Breast epithelium (tissue), 4 donors: ENCODE results near the gene LIPH. TPM values are rescaled to one million over a fixed set of nuclear protein-coding genes. Genes with fewer than 3 reads are reported as not detected.

Source experiments
- DNase-seq, 2 donors: peaks; one replicate each; pipeline ENCODE4 v3.0.0-alpha.2; 2019; ENCODE audit warnings: low spot score in 2 of 2
- H3K27ac ChIP-seq, 2 donors: fragments of 200-600 bp; sonication (generic) in 1 of 2; one replicate each; pipeline ENCODE4 v1.5.1; 2016 to 2019; ENCODE audit warnings: mild to moderate bottlenecking in 1 of 2
- H3K27me3 ChIP-seq, 2 donors: fragments of 200-600 bp; sonication (generic) in 1 of 2; one replicate each; pipeline versions ENCODE4 v1.5.1 to v1.6.0; 2017 to 2019; ENCODE audit warnings: control low read depth in 1 of 2, mild to moderate bottlenecking in 1 of 2
- H3K36me3 ChIP-seq: fragments of 200-600 bp; one replicate; pipeline ENCODE4 v1.5.1; 2019
- H3K4me1 ChIP-seq, 2 donors: fragments of 200-600 bp; sonication (generic); one replicate each; pipeline ENCODE4 v1.5.1; 2016 to 2019; ENCODE audit warnings: control low read depth in 1 of 2
- H3K4me3 ChIP-seq, 3 donors: fragments of 200-600 bp; sonication (generic); 1 replicate in 2 of 3; 2 replicates in 1 of 3; pipeline ENCODE4 v1.5.1; 2016 to 2019; ENCODE audit warnings: mild to moderate bottlenecking in 3 of 3, moderate library complexity in 2 of 3
- H3K9me3 ChIP-seq, 2 donors: fragments of 200-600 bp; sonication (generic) in 1 of 2; one replicate each; pipeline ENCODE4 v1.5.1; 2016 to 2019; ENCODE audit warnings: control low read depth in 1 of 2
- CTCF ChIP-seq, 3 donors: fragments of 450-650 bp; IDR thresholded peaks; one replicate each; pipeline ENCODE4 v1.5.1; 2016 to 2017; ENCODE audit warnings: antibody characterized with exemption in 3 of 3, mild to moderate bottlenecking in 3 of 3, moderate library complexity in 3 of 3
- POLR2A ChIP-seq: fragments of 450-650 bp; IDR thresholded peaks from one replicate; pipeline ENCODE4 v1.6.1; 2016; ENCODE audit warnings: antibody characterized with exemption, mild to moderate bottlenecking, moderate library complexity
- POLR2AphosphoS5 ChIP-seq, 3 donors: sonication (generic); formaldehyde crosslinking; IDR thresholded peaks; one replicate each; pipeline ENCODE4 v1.6.1; 2017; ENCODE audit warnings: antibody characterized with exemption in 3 of 3
- intact Hi-C: fragments of 100-400 bp; cut with DNase I; formaldehyde crosslinking; loops from one replicate; pipeline ENCODE4 v1.15.1; 2023; ENCODE audit warnings: low total_unique reads
- total RNA-seq, 3 donors: library from RNA; depleted of rRNA; stranded (reverse); fragments of >200 nt; gene quantifications; one replicate each; pipeline ENCODE4 v1.1.0, GENCODE V29; 2016

The LIPH gene
- total RNA-seq, 3 donors from 2014 or later, result 5.6 to 10.4 TPM; not detected in 1

DNA sequence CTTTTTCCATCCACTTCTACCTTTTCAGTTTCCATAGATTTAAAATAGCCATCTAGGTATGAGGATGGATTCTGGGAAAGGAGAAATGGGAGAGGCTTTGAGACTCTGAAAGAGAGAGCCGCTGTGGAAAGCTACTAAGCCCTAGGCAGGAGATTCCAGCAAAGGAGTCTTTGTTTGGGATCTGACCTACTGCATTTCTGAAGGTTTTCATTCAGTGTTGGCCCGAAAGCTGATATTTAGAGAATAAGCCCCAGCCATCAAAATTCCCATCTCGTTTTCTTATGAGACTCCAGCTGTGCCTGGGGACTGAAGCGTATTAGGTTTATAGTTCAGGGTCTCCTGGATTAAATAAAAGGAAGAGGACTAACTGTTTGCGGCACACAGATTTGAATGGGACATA lies 19.5 kb downstream of the LIPH start:
- peaks cover 0 to 3% of the 10 kb centered on the region in 2 donors for H3K4me1 ChIP-seq
- H3K27ac ChIP-seq, result no peak overlapping the region
- no peak for DNase-seq
- no peaks in the 10 kb centered on the region for H3K36me3 ChIP-seq
- no peak overlapping the region for H3K4me3 ChIP-seq
- no peaks in the 10 kb centered on the region for H3K9me3 ChIP-seq
- no peaks in the 10 kb centered on the region for H3K27me3 ChIP-seq
- intact Hi-C loops, result no loop called here
- TF ChIP-seq CTCF (IDR thresholded peaks at IDR 0.05) (no peak), POLR2A (no peak), POLR2AphosphoS5 (IDR thresholded peaks at IDR 0.05) (no peak)

DNA sequence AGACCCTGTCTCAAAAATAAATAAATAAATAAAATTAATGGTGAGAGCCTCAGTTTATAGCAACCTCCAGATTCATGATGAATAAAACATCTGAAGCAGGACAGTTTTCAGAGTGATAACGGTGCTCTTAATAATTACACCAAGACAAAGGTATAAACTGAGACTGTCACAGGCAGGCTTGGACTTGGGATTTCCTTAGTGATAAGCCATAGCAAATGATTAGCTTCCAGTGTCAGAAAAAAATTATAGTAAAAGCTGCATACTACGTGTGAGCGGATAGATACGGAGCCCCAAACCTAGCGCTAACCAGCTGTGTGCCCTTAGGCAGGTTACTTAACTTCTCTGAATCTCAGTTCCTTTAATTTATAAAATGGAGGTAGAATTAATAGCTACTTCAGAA lies 21.5 kb downstream of the LIPH start:
- Histone ChIP-seq H3K27me3 (no peaks in the 10 kb centered on the region), H3K4me3 (no peak overlapping the region), H3K36me3 (no peaks in the 10 kb centered on the region), H3K27ac (no peak overlapping the region), H3K4me1 (no peaks in the 10 kb centered on the region), H3K9me3 (no peaks in the 10 kb centered on the region)
- intact Hi-C loops, result no loop called here
- no peak for TF ChIP-seq POLR2AphosphoS5 (IDR thresholded peaks at IDR 0.05)
- TF ChIP-seq CTCF (IDR thresholded peaks at IDR 0.05), result no peak
- no peak for TF ChIP-seq POLR2A
- DNase-seq, result no peak

GRCh38 chr3:185528532-185528931 lies 23.9 kb downstream of the LIPH start:
- Histone ChIP-seq H3K4me3 (no peak overlapping the region), H3K27ac (no peak overlapping the region), H3K27me3 (no peaks in the 10 kb centered on the region), H3K36me3 (no peaks in the 10 kb centered on the region), H3K9me3 (no peaks in the 10 kb centered on the region), H3K4me1 (no peaks in the 10 kb centered on the region)
- DNase-seq, result no peak
- intact Hi-C loops, result no loop called here
- TF ChIP-seq POLR2A, result no peak
- TF ChIP-seq CTCF (IDR thresholded peaks at IDR 0.05), result no peak
- TF ChIP-seq POLR2AphosphoS5 (IDR thresholded peaks at IDR 0.05), result no peak

- Histone ChIP-seq H3K4me1 (no peaks in the 10 kb centered on the region), H3K27me3 (no peaks in the 10 kb centered on the region), H3K36me3 (no peaks in the 10 kb centered on the region), H3K4me3 (no peak overlapping the region), H3K27ac (no peak overlapping the region), H3K9me3 (no peaks in the 10 kb centered on the region)
- intact Hi-C loops, result no loop called here
- DNase-seq, result no peak
- TF ChIP-seq POLR2AphosphoS5 (IDR thresholded peaks at IDR 0.05), result no peak
- TF ChIP-seq CTCF (IDR thresholded peaks at IDR 0.05), result no peak
- no peak for TF ChIP-seq POLR2A
Observed at GRCh38 chr3:185527364-185527763, 25.0 kb downstream of the LIPH start.

GRCh38 chr3:185526349-185526951 lies 25.9 kb downstream of the LIPH start:
- TF ChIP-seq POLR2AphosphoS5 (IDR thresholded peaks at IDR 0.05) (no peak), CTCF (IDR thresholded peaks at IDR 0.05) (no peak), POLR2A (no peak)
- H3K4me1 ChIP-seq, result no peaks in the 10 kb centered on the region
- no peaks in the 10 kb centered on the region for H3K36me3 ChIP-seq
- DNase-seq, result no peak
- intact Hi-C loops, result no loop called here
- no peak overlapping the region for H3K27ac ChIP-seq
- H3K4me3 ChIP-seq, result no peak overlapping the region
- no peaks in the 10 kb centered on the region for H3K9me3 ChIP-seq
- H3K27me3 ChIP-seq, result no peaks in the 10 kb centered on the region
